HepG2 (cell line): Measurements from ENCODE around the gene NMNAT1. TPM values are rescaled to one million over a fixed set of nuclear protein-coding genes. Genes with fewer than 3 reads are reported as not detected.

Source experiments
- ARHGAP35 ChIP-seq: sonication (generic); formaldehyde crosslinking; IDR thresholded peaks from 2 replicates; pipeline ENCODE4 v1.9.0; 2022; ENCODE audit warnings: mild to moderate bottlenecking, inconsistent platforms, moderate library complexity, missing genetic modification reagents, borderline replicate concordance
- ATF6 ChIP-seq: sonication (generic); formaldehyde crosslinking; conservative IDR thresholded peaks from 2 replicates; pipeline ENCODE4 v1.4.0; 2020; ENCODE audit warnings: missing genetic modification reagents
- BRF2 ChIP-seq: sonication (generic); formaldehyde crosslinking; IDR thresholded peaks from 2 replicates; pipeline ENCODE4 v1.8.1; 2022; ENCODE audit warnings: mild to moderate bottlenecking, missing genetic modification reagents
- CENPX ChIP-seq: sonication (generic); formaldehyde crosslinking; IDR thresholded peaks from 2 replicates; pipeline ENCODE4 v1.9.0; 2021; ENCODE audit warnings: mild to moderate bottlenecking, missing genetic modification reagents, moderate library complexity
- FOXK2 ChIP-seq: fragments of 450-650 bp; IDR thresholded peaks from 2 replicates; pipeline ENCODE4 v1.6.1; 2016
- HMGA1 ChIP-seq: sonication (generic); formaldehyde crosslinking; conservative IDR thresholded peaks from 2 replicates; pipeline ENCODE4 v1.4.0; 2020; ENCODE audit warnings: missing genetic modification reagents
- MAFF ChIP-seq: IDR thresholded peaks from 2 replicates; pipeline ENCODE4 v1.6.1; 2011; ENCODE audit warnings: low read depth, low read length, improper control_type of control experiment
- MTF2 ChIP-seq: sonication (generic); formaldehyde crosslinking; IDR thresholded peaks from 2 replicates; pipeline ENCODE4 v1.5.0; 2020; ENCODE audit warnings: missing genetic modification reagents, borderline replicate concordance
- MXD4 ChIP-seq: IDR thresholded peaks from 2 replicates; pipeline ENCODE4 v1.6.1; 2016; ENCODE audit warnings: mild to moderate bottlenecking, missing biosample characterization, missing genetic modification reagents
- NR3C1 ChIP-seq: sonication (generic); formaldehyde crosslinking; IDR thresholded peaks from 2 replicates; pipeline ENCODE4 v1.4.0; 2020; ENCODE audit warnings: missing genetic modification reagents
- RFXAP ChIP-seq: sonication (generic); formaldehyde crosslinking; IDR thresholded peaks from 2 replicates; pipeline ENCODE4 v1.4.0; 2020; ENCODE audit warnings: missing genetic modification reagents, borderline replicate concordance
- SNAPC4 ChIP-seq: sonication (generic); formaldehyde crosslinking; IDR thresholded peaks from 2 replicates; pipeline ENCODE4 v1.4.0; 2020; ENCODE audit warnings: mild to moderate bottlenecking, missing genetic modification reagents
- ZNF326 ChIP-seq: sonication (generic); formaldehyde crosslinking; IDR thresholded peaks from 2 replicates; pipeline ENCODE4 v1.4.0; 2020; ENCODE audit warnings: missing genetic modification reagents, borderline replicate concordance
- ZNF329 ChIP-seq: sonication (generic); formaldehyde crosslinking; IDR thresholded peaks from 2 replicates; pipeline ENCODE4 v1.9.0; 2021; ENCODE audit warnings: low read depth, mild to moderate bottlenecking, missing genetic modification reagents
- ZNF343 ChIP-seq: sonication (generic); formaldehyde crosslinking; IDR thresholded peaks from 2 replicates; pipeline ENCODE4 v1.4.0; 2020; ENCODE audit warnings: mild to moderate bottlenecking, missing genetic modification reagents
- ZNF362 ChIP-seq: sonication (generic); formaldehyde crosslinking; IDR thresholded peaks from 2 replicates; pipeline ENCODE4 v1.4.0; 2020; ENCODE audit warnings: missing genetic modification reagents, mild to moderate bottlenecking, borderline replicate concordance
- ZNF44 ChIP-seq: sonication (generic); formaldehyde crosslinking; IDR thresholded peaks from 2 replicates; pipeline ENCODE4 v1.5.1; 2020; ENCODE audit warnings: mild to moderate bottlenecking, missing genetic modification reagents
- ZNF704 ChIP-seq: sonication (generic); formaldehyde crosslinking; IDR thresholded peaks from 2 replicates; pipeline ENCODE4 v1.8.1; 2023; ENCODE audit warnings: mild to moderate bottlenecking, inconsistent platforms, moderate library complexity, missing genetic modification reagents, borderline replicate concordance
- ZNF883 ChIP-seq: sonication (generic); formaldehyde crosslinking; IDR thresholded peaks from 2 replicates; pipeline ENCODE4 v1.5.1; 2020; ENCODE audit warnings: mild to moderate bottlenecking, missing genetic modification reagents; ENCODE audit errors: not compliant biosample characterization
- polyA plus RNA-seq, 8 experiments: library from polyadenylated mRNA; depleted of rRNA in 3 of 8; stranded (reverse) in 7 of 8; unstranded in 1 of 8; fragments of >200 nt; fragmentation: Illumina TruSeq in 4 of 8; extraction: Trizol in 4 of 8; gene quantifications; 2 replicates each; pipeline versions ENCODE4 v1.2.1 to v1.2.3, GENCODE V29; 2011 to 2016; ENCODE audit warnings: low read depth in 4 of 8, missing spikeins in 1 of 8, mixed read lengths in 1 of 8; ENCODE audit not compliant: insufficient read depth in 1 of 8
- total RNA-seq, 5 experiments: library from RNA; depleted of rRNA; stranded (reverse); fragments of >200 nt; fragmentation: Illumina TruSeq; extraction: Trizol; gene quantifications; 2 replicates each; pipeline ENCODE4 v1.2.3, GENCODE V29; 2016; ENCODE audit warnings: low read depth in 1 of 5

NMNAT1 gene
- total and polyA plus RNA-seq, 2 of the 13 experiments (the other 11 are each of a cell fraction or from before 2014, with no cell fraction given) = 5.6 to 12.2 TPM

GRCh38 chr1:9910423-9911178, 32.7 kb upstream of the NMNAT1 start (continued):
- TF ChIP-seq SNAPC4 (CRISPR knock-in tag) (no peak; the same call in 1 of the 2 replicates), ZNF326 (CRISPR knock-in tag) (no peak), HMGA1 (no peak), ARHGAP35 (no peak), NR3C1 (no peak), MAFF (no peak), BRF2 (CRISPR knock-in tag) (no peak), FOXK2 (peak; percentile 25; the same call in 1 of the 2 replicates), ZNF883 (CRISPR knock-in tag) (peak; percentile 61), MTF2 (CRISPR knock-in tag) (no peak), CENPX (CRISPR knock-in tag) (no peak), ZNF329 (CRISPR knock-in tag) (no peak), MXD4 (0 out of 2 replicates have a peak, but pooled peaks have one; percentile 26), ZNF362 (CRISPR knock-in tag) (no peak), ZNF44 (no peak), RFXAP (CRISPR knock-in tag) (no peak), ATF6 (CRISPR knock-in tag) (no peak), ZNF343 (CRISPR knock-in tag) (no peak), ZNF704 (CRISPR knock-in tag) (0 out of 2 replicates have a peak, but pooled peaks have one; percentile 34)
